HCT116 (cell line): ENCODE results near the gene DPH6. TPM values are rescaled to one million over a fixed set of nuclear protein-coding genes. Genes with fewer than 3 reads are reported as not detected.
"Not testable (repeated sequence)": the region's sequence is repeated elsewhere in the genome, so short reads cannot be mapped to it uniquely, and the experiment has no call there.

Source experiments
- ATAC-seq: fragments of 200-7000 bp; cut with Tn5 transposase; 2 replicates; pipeline ENCODE4 v1.9.1; 2020; ENCODE audit warnings: mild to moderate bottlenecking, moderate library complexity
- BruUV-seq: library from RNA; stranded (reverse); fragments of 400-500 nt; replicated peaks from 2 replicates; lab custom pipeline; 2021; lab: Mats Ljungman, UMichigan
- CTCF ChIA-PET: fragments of 300-600 bp; sonication (Branson Sonifier 250); formaldehyde crosslinking; loops from one replicate; lab custom pipeline; 2021; ENCODE audit warnings: antibody characterized with exemption; lab: Charles Lee
- POLR2A ChIA-PET: fragments of 300-600, 350-600 bp; sonication (Branson Sonifier 250); formaldehyde crosslinking; loops from one replicate; lab custom pipeline; 2021; ENCODE audit warnings: antibody characterized with exemption; lab: Charles Lee
- RAD21 ChIA-PET, 2 experiments: fragments of 300-600 bp; sonication (Branson Sonifier 250); formaldehyde crosslinking; loops; one replicate each; lab custom pipeline; 2023; ENCODE audit warnings: low total read pairs in 2 of 2; ENCODE audit not compliant: uncharacterized antibody in 2 of 2, unreplicated experiment in 2 of 2, low non-redundant PET in 1 of 2; lab: Charles Lee
- DNase-seq: peaks from one replicate; pipeline ENCODE4 v3.0.0-alpha.2; 2010; ENCODE audit warnings: low read depth, low spot score
- H2AFZ ChIP-seq: fragments of 200-600 bp; shearing (Covaris generic), sonication (generic); 2 replicates; pipeline ENCODE4 v1.6.1; 2017; ENCODE audit warnings: low read depth, mixed run types, mixed read lengths, antibody characterized with exemption, low read length; ENCODE audit not compliant: poor library complexity, severe bottlenecking
- H3K27ac ChIP-seq: 2 replicates; pipeline ENCODE4 v1.5.1; 2012; ENCODE audit warnings: low read depth, low read length
- H3K27me3 ChIP-seq: fragments of 200-600 bp; sonication (generic); 2 replicates; pipeline ENCODE4 v1.6.1; 2016; ENCODE audit warnings: mixed run types, low read length, mixed read lengths; ENCODE audit not compliant: insufficient read depth
- H3K36me3 ChIP-seq, 2 experiments: fragments of 200-500 bp in 1 of 2; fragments of 200-600 bp in 1 of 2; sonication (Bioruptor generic) in 1 of 2; sonication (generic) in 1 of 2; 2 replicates each; pipeline versions ENCODE4 v1.5.1 to v1.6.1; 2014 to 2016; ENCODE audit warnings: low read length in 2 of 2, inconsistent platforms in 1 of 2, mixed read lengths in 1 of 2, mixed run types in 1 of 2; ENCODE audit not compliant: insufficient read depth in 2 of 2, control insufficient read depth in 1 of 2
- H3K4me1 ChIP-seq, 2 experiments: fragments of 200-600 bp in 1 of 2; sonication (generic) in 1 of 2; 2 replicates each; pipeline versions ENCODE4 v1.5.1 to v1.6.1; 2012 to 2017; ENCODE audit warnings: low read length in 2 of 2, inconsistent platforms in 1 of 2, mild to moderate bottlenecking in 1 of 2, mixed read lengths in 1 of 2, mixed run types in 1 of 2, moderate library complexity in 1 of 2; ENCODE audit not compliant: insufficient read depth in 2 of 2, control insufficient read depth in 1 of 2
- H3K4me2 ChIP-seq: fragments of 200-600 bp; sonication (generic); 2 replicates; pipeline ENCODE4 v1.6.1; 2017; ENCODE audit warnings: mixed run types, low read length, mixed read lengths
- H3K4me3 ChIP-seq, 2 experiments: fragments of 200-600 bp in 1 of 2; sonication (generic) in 1 of 2; replicated peaks in 1 of 2; 2 replicates each; pipeline ENCODE4 v1.5.1; 2011 to 2016; ENCODE audit warnings: low read length in 2 of 2, control low read depth in 1 of 2, low read depth in 1 of 2, mild to moderate bottlenecking in 1 of 2, mixed read lengths in 1 of 2, mixed run types in 1 of 2
- H3K79me2 ChIP-seq: fragments of 200-600 bp; sonication (generic); 2 replicates; pipeline ENCODE4 v1.6.1; 2017; ENCODE audit warnings: mild to moderate bottlenecking, mixed run types, low read length, moderate library complexity, mixed read lengths; ENCODE audit not compliant: insufficient read depth
- H3K9ac ChIP-seq: fragments of 200-600 bp; sonication (generic); 2 replicates; pipeline ENCODE4 v1.6.1; 2016; ENCODE audit warnings: low read length, mixed read lengths
- H3K9me2 ChIP-seq: fragments of 200-600 bp; sonication (generic), shearing (Covaris generic); 2 replicates; pipeline ENCODE4 v1.6.1; 2017; ENCODE audit warnings: mixed run types, mild to moderate bottlenecking, moderate library complexity; ENCODE audit not compliant: insufficient read depth
- H3K9me3 ChIP-seq, 2 experiments: fragments of 200-500 bp in 1 of 2; fragments of 200-600 bp in 1 of 2; sonication (Bioruptor generic) in 1 of 2; sonication (generic) in 1 of 2; 2 replicates each; pipeline ENCODE4 v1.6.1; 2014 to 2017; ENCODE audit warnings: low read length in 2 of 2, mixed read lengths in 2 of 2, inconsistent platforms in 1 of 2, low read depth in 1 of 2, mild to moderate bottlenecking in 1 of 2, mixed run types in 1 of 2, moderate library complexity in 1 of 2; ENCODE audit not compliant: control insufficient read depth in 1 of 2, insufficient read depth in 1 of 2
- H4K20me1 ChIP-seq: fragments of 200-600 bp; sonication (generic), shearing (Covaris generic); 2 replicates; pipeline ENCODE4 v1.6.1; 2017; ENCODE audit warnings: mixed run types, mild to moderate bottlenecking, moderate library complexity; ENCODE audit not compliant: insufficient read depth
- intact Hi-C: fragments of 100-400 bp; cut with micrococcal nuclease; formaldehyde crosslinking; loops from 2 replicates; pipeline ENCODE4 v1.10.0; 2022
- total RNA-seq: library from RNA; stranded (reverse); gene quantifications from one replicate; pipeline ENCODE4 v1.2.1, GENCODE V29; 2021; ENCODE audit not compliant: unreplicated experiment
- TF ChIP-seq, protein P1 (sequence below), 3 experiments: fragments of 200-600 bp in 1 of 3; sonication (generic) in 1 of 3; IDR thresholded peaks in 2 of 3; conservative IDR thresholded peaks in 1 of 3; 2 replicates each; pipeline ENCODE4 v1.5.1; 2012 to 2017; ENCODE audit warnings: low read depth in 2 of 3, low read length in 2 of 3, antibody characterized with exemption in 1 of 3, borderline replicate concordance in 1 of 3, control low read depth in 1 of 3, mild to moderate bottlenecking in 1 of 3, mixed read lengths in 1 of 3, mixed run types in 1 of 3, moderate library complexity in 1 of 3; ENCODE audit not compliant: insufficient read depth in 1 of 3

The DPH6 gene
- total RNA-seq, 1 experiment from 2014 or later = 18.2 TPM

DNA sequence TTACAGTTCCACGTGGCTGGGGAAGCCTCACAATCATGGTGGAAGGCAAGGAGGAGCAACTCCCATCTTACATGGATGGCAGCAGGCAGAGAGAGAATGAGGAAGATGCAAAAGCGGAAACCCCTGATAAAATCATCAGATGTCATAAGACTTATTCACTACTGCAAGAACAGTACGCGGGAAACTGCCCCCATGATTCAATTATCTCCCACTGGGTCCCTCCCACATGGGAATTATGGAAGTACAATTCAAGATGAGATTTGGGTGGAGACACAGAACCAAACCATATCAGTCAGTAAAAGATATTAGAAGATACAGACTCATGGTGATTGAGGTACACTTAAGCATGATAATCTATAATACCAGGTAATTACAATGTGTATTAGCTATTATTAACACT is 217.1 kb downstream of the DPH6 start:
- CTCF ChIA-PET, POLR2A ChIA-PET: not testable (repeated sequence)

GRCh38 chr15:35327789-35328188 is 218.2 kb downstream of the DPH6 start:
- Histone ChIP-seq H3K79me2 (no peaks in the 10 kb centered on the region), H3K27me3 (no peaks in the 10 kb centered on the region), H3K4me1 (no peaks in the 10 kb centered on the region), H3K9me3 (no peaks in the 10 kb centered on the region), H3K36me3 (no peaks in the 10 kb centered on the region), H2AFZ (no peak overlapping the region), H3K4me2 (no peak overlapping the region), H4K20me1 (no peaks in the 10 kb centered on the region), H3K9ac (no peak overlapping the region), H3K9me2 (no peaks in the 10 kb centered on the region), H3K4me3 (no peak overlapping the region), H3K27ac (no peak overlapping the region)
- ATAC-seq (no peak), DNase-seq (no peak)
- RAD21 ChIA-PET = no interaction called here
- TF ChIP-seq, protein P1, sequence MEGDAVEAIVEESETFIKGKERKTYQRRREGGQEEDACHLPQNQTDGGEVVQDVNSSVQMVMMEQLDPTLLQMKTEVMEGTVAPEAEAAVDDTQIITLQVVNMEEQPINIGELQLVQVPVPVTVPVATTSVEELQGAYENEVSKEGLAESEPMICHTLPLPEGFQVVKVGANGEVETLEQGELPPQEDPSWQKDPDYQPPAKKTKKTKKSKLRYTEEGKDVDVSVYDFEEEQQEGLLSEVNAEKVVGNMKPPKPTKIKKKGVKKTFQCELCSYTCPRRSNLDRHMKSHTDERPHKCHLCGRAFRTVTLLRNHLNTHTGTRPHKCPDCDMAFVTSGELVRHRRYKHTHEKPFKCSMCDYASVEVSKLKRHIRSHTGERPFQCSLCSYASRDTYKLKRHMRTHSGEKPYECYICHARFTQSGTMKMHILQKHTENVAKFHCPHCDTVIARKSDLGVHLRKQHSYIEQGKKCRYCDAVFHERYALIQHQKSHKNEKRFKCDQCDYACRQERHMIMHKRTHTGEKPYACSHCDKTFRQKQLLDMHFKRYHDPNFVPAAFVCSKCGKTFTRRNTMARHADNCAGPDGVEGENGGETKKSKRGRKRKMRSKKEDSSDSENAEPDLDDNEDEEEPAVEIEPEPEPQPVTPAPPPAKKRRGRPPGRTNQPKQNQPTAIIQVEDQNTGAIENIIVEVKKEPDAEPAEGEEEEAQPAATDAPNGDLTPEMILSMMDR (IDR thresholded peaks at IDR 0.05 in 2 of 3, conservative IDR thresholded peaks at IDR 0.05 in 1 of 3; ENCODE audit: borderline replicate concordance in 1 of 3, insufficient read depth in 1 of 3, low read depth in 2 of 3, low read length in 2 of 3) = no peak
- no TSS peak for BruUV-seq
- POLR2A ChIA-PET = no interaction called here
- CTCF ChIA-PET = no interaction called here
- intact Hi-C loops = no loop called here

More for the DNA sequence above, 217.1 kb downstream of the DPH6 start:
- H3K79me2 ChIP-seq, H3K9me3 ChIP-seq, H3K27ac ChIP-seq, H3K27me3 ChIP-seq, BruUV-seq, H3K4me2 ChIP-seq, RAD21 ChIA-PET, H2AFZ ChIP-seq, H3K4me3 ChIP-seq, H3K4me1 ChIP-seq, H3K9ac ChIP-seq, DNase-seq, H4K20me1 ChIP-seq, H3K36me3 ChIP-seq, intact Hi-C loops, ATAC-seq, H3K9me2 ChIP-seq: not testable (repeated sequence)
